Ovary (tissue), 3 donors: ENCODE results near the gene NHLH1.
"Not testable (repeated sequence)": the region's sequence is repeated elsewhere in the genome, so short reads cannot be mapped to it uniquely, and the experiment has no call there.

Experiments
- EP300 ChIP-seq: sonication (generic); formaldehyde crosslinking; IDR thresholded peaks from one replicate; pipeline ENCODE4 v1.6.1; 2017; ENCODE audit warnings: antibody characterized with exemption
- POLR2A ChIP-seq: fragments of 450-650 bp; IDR thresholded peaks from one replicate; pipeline ENCODE4 v1.6.1; 2017; ENCODE audit warnings: antibody characterized with exemption, mild to moderate bottlenecking, moderate library complexity
- TF ChIP-seq, protein P1 (sequence below), 3 donors: fragments of 450-650 bp in 2 of 3; fragments of 200-600 bp in 1 of 3; IDR thresholded peaks; one replicate each; pipeline versions ENCODE4 v1.5.1 to v1.8.0; 2016 to 2022; ENCODE audit warnings: antibody characterized with exemption in 3 of 3, mild to moderate bottlenecking in 1 of 3
- donor health status: DM: no; HTN: no; CAD: no.

DNA sequence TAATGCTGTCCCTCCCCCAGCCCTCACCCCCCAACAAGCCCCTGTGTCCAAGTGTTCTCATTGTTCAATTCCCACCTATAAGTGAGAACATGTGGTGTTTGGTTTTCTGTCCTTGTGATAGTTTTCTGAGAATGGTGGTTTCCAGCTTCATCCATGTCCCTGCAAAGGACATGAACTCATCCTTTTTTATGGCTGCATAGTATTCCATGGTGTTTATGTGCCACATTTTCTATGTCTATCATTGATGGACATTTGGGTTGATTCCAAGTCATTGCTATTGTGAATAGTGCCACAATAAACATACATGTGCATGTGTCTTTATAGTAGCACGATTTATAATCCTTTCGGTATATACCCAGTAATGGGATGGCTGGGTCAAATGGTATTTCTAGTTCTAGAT lies 17.9 kb downstream of the NHLH1 start:
- TF ChIP-seq EP300, POLR2A: not testable (repeated sequence)
- TF ChIP-seq, protein P1, sequence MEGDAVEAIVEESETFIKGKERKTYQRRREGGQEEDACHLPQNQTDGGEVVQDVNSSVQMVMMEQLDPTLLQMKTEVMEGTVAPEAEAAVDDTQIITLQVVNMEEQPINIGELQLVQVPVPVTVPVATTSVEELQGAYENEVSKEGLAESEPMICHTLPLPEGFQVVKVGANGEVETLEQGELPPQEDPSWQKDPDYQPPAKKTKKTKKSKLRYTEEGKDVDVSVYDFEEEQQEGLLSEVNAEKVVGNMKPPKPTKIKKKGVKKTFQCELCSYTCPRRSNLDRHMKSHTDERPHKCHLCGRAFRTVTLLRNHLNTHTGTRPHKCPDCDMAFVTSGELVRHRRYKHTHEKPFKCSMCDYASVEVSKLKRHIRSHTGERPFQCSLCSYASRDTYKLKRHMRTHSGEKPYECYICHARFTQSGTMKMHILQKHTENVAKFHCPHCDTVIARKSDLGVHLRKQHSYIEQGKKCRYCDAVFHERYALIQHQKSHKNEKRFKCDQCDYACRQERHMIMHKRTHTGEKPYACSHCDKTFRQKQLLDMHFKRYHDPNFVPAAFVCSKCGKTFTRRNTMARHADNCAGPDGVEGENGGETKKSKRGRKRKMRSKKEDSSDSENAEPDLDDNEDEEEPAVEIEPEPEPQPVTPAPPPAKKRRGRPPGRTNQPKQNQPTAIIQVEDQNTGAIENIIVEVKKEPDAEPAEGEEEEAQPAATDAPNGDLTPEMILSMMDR (IDR thresholded peaks at IDR 0.05): not testable (repeated sequence)
